Erythroblast (primary cell): ENCODE measurements around the gene FN1.

Experiments used
- GATA1 ChIP-seq: IDR thresholded peaks from 2 replicates; pipeline ENCODE4 v1.6.1; 2011; ENCODE audit warnings: low read depth, mild to moderate bottlenecking, control low read depth, low read length, moderate library complexity
- POLR2A ChIP-seq: IDR thresholded peaks from 2 replicates; pipeline ENCODE4 v1.6.1; 2011; ENCODE audit warnings: mild to moderate bottlenecking, low read length

DNA sequence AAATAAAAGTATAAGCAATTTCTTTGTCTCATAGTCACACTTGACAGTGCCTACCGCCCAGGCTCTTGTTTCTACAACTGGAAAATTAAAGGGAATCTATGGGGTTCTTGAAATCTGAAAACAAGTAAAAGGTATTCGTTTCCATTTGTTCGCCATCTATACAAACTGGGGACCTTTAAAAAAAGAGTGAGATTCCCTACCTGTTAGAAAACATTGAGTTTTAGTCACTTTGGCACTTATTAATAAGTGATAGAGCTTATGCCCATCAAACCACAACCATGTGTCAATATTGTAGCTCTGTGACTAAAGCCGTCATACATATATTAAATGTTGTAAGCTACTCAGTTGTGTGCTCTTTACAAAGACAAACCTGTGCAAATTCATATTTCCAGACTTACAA lies 13.2 kb downstream of the FN1 start:
- no peak for TF ChIP-seq POLR2A
- TF ChIP-seq GATA1: no peak
